MG63 (cell line): ENCODE measurements around the gene FUT1. TPM values are rescaled to one million over a fixed set of nuclear protein-coding genes. Genes with fewer than 3 reads are reported as not detected.
"Not testable (repeated sequence)": the region's sequence is repeated elsewhere in the genome, so short reads cannot be mapped to it uniquely, and the experiment has no call there.

Experiments
- DNase-seq: peaks from one replicate; pipeline ENCODE4 v3.0.0-alpha.2; 2020
- H3K27me3 ChIP-seq: fragments of 250-450 bp; sonication (Bioruptor Pico); 2 replicates; pipeline ENCODE4 v1.5.1; 2020; ENCODE audit warnings: mild to moderate bottlenecking, moderate library complexity
- H3K36me3 ChIP-seq: fragments of 250-450 bp; sonication (Bioruptor Pico); 2 replicates; pipeline ENCODE4 v1.5.1; 2020; ENCODE audit warnings: mild to moderate bottlenecking, moderate library complexity
- H3K4me3 ChIP-seq: fragments of 250-450 bp; sonication (Bioruptor Pico); 2 replicates; pipeline ENCODE4 v1.5.1; 2020; ENCODE audit warnings: mild to moderate bottlenecking, moderate library complexity
- H3K9me3 ChIP-seq: fragments of 250-450 bp; sonication (Bioruptor Pico); 2 replicates; pipeline ENCODE4 v1.5.1; 2020; ENCODE audit warnings: mild to moderate bottlenecking, moderate library complexity
- total RNA-seq: library from RNA; depleted of rRNA; stranded (reverse); fragments of >200 nt; shearing (Covaris generic); gene quantifications from 2 replicates; pipeline ENCODE4 v1.2.3, GENCODE V29; 2014; ENCODE audit warnings: low replicate concordance

The FUT1 gene
- total RNA-seq, 1 experiment from 2014 or later, result 0.16 TPM

- no peak for DNase-seq
- Histone ChIP-seq H3K36me3 (no peaks in the 10 kb centered on the region), H3K4me3 (no peak overlapping the region), H3K9me3 (no peaks in the 10 kb centered on the region), H3K27me3 (no peaks in the 10 kb centered on the region)
These were observed 24.7 kb upstream of the FUT1 start for GRCh38 chr19:48777139-48777538.

DNA sequence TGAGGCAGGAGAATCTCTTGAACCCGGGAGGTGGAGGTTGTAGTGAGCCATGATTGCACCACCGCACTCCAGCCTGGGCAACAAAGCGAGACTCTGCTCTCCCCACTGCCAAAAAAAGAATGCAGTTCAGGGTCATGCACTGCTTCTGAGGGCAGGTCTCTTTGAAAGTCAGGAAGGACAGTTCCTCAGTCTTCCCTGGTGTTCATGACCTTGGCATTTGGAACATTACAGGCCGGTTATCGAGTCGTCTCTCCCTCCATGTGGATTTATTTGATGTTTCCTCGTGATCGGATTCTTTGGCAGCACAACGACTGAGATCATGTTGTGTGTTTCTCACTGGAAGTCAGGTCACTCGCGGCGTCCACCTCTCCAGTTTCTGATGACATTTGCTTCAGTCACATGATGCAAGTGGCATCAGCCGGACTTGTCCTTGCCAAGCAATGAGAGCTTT, 20.1 kb upstream of the FUT1 start:
- peaks cover 17% of the 10 kb centered on the region for H3K27me3 ChIP-seq
- no peak overlapping the region for H3K4me3 ChIP-seq
- H3K9me3 ChIP-seq, result no peaks in the 10 kb centered on the region
- DNase-seq, result no peak
- H3K36me3 ChIP-seq, result no peaks in the 10 kb centered on the region

GRCh38 chr19:48770734-48771472, 18.5 kb upstream of the FUT1 start:
- DNase-seq, result no peak
- Histone ChIP-seq H3K4me3 (no peak overlapping the region), H3K9me3 (no peaks in the 10 kb centered on the region), H3K36me3 (no peaks in the 10 kb centered on the region), H3K27me3 (peaks cover 17% of the 10 kb centered on the region)

- H3K36me3 ChIP-seq, result no peaks in the 10 kb centered on the region
- H3K27me3 ChIP-seq, result peaks cover 17% of the 10 kb centered on the region
- DNase-seq, result no peak
- no peak overlapping the region for H3K4me3 ChIP-seq
- H3K9me3 ChIP-seq, result no peaks in the 10 kb centered on the region
These were observed 17.8 kb upstream of the FUT1 start for GRCh38 chr19:48770266-48770665.

DNA sequence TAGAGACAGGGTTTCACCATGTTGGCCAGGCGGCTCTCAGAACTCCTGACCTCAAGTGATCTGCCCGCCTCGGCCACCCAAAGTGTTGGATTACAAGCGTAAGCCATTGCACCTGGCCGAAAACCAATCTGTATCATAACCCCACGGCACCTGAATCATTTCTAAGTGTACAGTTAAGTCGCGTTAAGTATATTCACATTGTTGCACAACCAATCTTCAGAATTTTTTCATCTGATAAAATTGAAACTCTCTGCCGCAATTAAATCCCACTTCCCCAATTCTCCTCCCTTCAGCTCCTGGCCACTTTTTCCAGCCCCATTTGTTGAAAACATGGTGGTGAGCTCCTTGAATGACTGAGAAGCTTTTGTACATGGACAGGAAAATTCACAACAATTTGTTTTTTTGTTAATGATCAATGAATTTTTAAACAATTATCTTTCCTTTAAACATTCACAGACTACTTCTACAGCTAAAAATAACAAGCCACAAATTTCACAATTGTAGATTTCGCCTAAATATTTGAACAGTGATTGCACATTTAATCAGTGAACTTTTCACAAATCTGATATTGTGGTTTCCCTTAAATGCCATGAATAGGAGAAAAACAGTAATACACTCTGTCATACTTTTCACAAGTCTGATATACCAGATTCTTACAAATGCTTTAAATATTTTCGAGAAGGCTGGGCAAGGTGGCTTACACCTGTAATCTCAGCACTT, 16.7 kb upstream of the FUT1 start:
- Histone ChIP-seq H3K9me3 (no peaks in the 10 kb centered on the region), H3K27me3 (peaks cover 19% of the 10 kb centered on the region), H3K36me3 (no peaks in the 10 kb centered on the region), H3K4me3 (no peak overlapping the region)
- no peak for DNase-seq

- not testable (repeated sequence) for H3K36me3 ChIP-seq, DNase-seq, H3K9me3 ChIP-seq, H3K4me3 ChIP-seq
- peaks cover 26% of the 10 kb centered on the region for H3K27me3 ChIP-seq
These were observed 15.8 kb upstream of the FUT1 start for GRCh38 chr19:48768171-48768753.

DNA sequence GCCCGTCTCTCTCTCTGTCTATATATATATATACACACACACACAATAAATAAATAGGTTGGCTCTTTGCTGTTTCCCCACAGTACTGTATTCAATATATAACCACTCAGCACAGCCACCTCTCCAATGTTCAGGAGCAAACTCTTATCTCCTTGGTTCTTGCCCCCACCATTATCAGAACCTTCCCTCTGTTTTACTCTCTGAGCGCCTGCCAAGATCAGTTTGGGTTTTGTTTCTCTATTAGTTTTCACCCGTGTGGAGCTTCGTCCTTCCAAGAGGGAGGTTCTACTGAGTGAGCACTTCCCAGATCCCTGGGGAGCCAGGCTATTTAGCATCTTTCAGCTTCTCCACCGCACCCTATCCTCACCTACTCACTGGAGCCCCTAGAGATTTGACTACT, 13.4 kb upstream of the FUT1 start:
- not testable (repeated sequence) for H3K4me3 ChIP-seq, DNase-seq, H3K9me3 ChIP-seq, H3K36me3 ChIP-seq
- peaks cover 34% of the 10 kb centered on the region for H3K27me3 ChIP-seq

GRCh38 chr19:48760504-48761205, 8.2 kb upstream of the FUT1 start:
- DNase-seq, result no peak
- Histone ChIP-seq H3K36me3 (no peaks in the 10 kb centered on the region), H3K27me3 (peaks cover 25% of the 10 kb centered on the region), H3K4me3 (no peak overlapping the region), H3K9me3 (no peaks in the 10 kb centered on the region)

GRCh38 chr19:48757741-48758144, 5.3 kb upstream of the FUT1 start:
- no peak for DNase-seq
- H3K27me3 ChIP-seq, result peaks cover 11% of the 10 kb centered on the region

DNA sequence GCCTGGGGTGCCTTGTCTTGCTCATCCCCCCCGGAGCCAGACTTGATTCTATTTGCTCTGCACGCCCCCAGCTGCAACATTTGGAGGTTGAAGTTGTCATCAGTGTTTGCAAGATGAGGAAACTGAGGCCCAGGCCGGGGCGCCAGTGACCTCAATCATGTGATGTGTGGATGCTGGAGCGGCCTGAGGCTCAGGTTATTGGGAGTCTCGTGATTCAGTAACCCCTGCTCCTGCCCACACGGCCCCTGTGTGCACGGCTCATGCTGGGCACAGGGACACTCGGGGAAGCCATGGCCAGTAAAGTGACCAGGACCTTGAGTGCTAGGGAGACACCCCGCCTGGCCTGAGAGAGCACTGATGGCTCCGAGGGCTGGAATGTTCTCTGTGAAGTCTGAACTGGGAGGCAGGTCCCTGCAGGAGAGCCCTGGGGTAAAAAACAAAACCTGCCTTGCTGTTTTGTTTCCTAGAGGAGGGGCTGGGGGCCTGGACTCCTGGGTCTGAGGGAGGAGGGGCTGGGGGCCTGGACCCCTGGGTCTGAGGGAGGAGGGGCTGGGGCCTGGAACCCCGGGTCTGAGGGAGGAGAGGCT, 4.7 kb upstream of the FUT1 start:
- Histone ChIP-seq H3K36me3 (no peaks in the 10 kb centered on the region), H3K9me3 (no peaks in the 10 kb centered on the region), H3K27me3 (peaks cover 8% of the 10 kb centered on the region), H3K4me3 (no peak overlapping the region)
- DNase-seq, result no peak

More at GRCh38 chr19:48757741-48758144, 5.3 kb upstream of the FUT1 start:
- Histone ChIP-seq H3K9me3 (no peaks in the 10 kb centered on the region), H3K4me3 (no peak overlapping the region), H3K36me3 (no peaks in the 10 kb centered on the region)

GRCh38 chr19:48756686-48757085, 4.2 kb upstream of the FUT1 start:
- no peak overlapping the region for H3K4me3 ChIP-seq
- no peaks in the 10 kb centered on the region for H3K36me3 ChIP-seq
- peaks cover 8% of the 10 kb centered on the region for H3K27me3 ChIP-seq
- DNase-seq, result no peak
- H3K9me3 ChIP-seq, result no peaks in the 10 kb centered on the region

DNA sequence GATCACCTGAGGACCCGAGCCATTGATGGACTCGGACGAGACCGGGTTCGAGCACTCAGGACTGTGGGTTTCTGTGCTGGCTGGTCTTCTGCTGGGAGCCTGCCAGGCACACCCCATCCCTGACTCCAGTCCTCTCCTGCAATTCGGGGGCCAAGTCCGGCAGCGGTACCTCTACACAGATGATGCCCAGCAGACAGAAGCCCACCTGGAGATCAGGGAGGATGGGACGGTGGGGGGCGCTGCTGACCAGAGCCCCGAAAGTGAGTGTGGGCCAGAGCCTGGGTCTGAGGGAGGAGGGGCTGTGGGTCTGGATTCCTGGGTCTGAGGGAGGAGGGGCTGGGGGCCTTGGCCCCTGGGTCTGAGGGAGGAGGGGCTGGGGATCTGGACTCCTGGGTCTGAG, 3.8 kb upstream of the FUT1 start:
- Histone ChIP-seq H3K9me3 (no peaks in the 10 kb centered on the region), H3K36me3 (no peaks in the 10 kb centered on the region), H3K4me3 (no peak overlapping the region), H3K27me3 (peaks cover 8% of the 10 kb centered on the region)
- DNase-seq, result no peak

DNA sequence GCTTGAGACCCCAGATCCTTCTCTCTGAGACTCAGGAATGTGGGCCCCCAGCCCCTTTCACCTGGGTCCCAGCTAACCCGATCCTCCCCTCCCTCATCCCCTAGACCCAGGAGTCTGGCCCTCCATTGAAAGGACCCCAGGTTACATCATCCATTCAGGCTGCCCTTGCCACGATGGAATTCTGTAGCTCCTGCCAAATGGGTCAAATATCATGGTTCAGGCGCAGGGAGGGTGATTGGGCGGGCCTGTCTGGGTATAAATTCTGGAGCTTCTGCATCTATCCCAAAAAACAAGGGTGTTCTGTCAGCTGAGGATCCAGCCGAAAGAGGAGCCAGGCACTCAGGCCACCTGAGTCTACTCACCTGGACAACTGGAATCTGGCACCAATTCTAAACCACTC, 3.3 kb upstream of the FUT1 start:
- Histone ChIP-seq H3K36me3 (no peaks in the 10 kb centered on the region), H3K27me3 (peaks cover 8% of the 10 kb centered on the region), H3K9me3 (no peaks in the 10 kb centered on the region), H3K4me3 (no peak overlapping the region)
- no peak for DNase-seq

GRCh38 chr19:48755084-48755641, 2.7 kb upstream of the FUT1 start, which contains the start of gene FGF21:
FGF21 (plus strand) TSS chr19:48755524; CDS start chr19:48756237, 713 bp downstream.
- Histone ChIP-seq H3K27me3 (peaks cover 4% of the 10 kb centered on the region), H3K36me3 (no peaks in the 10 kb centered on the region), H3K9me3 (no peaks in the 10 kb centered on the region), H3K4me3 (no peak within 1 kb of the TSS)
- peak; percentile 25 for DNase-seq

DNA sequence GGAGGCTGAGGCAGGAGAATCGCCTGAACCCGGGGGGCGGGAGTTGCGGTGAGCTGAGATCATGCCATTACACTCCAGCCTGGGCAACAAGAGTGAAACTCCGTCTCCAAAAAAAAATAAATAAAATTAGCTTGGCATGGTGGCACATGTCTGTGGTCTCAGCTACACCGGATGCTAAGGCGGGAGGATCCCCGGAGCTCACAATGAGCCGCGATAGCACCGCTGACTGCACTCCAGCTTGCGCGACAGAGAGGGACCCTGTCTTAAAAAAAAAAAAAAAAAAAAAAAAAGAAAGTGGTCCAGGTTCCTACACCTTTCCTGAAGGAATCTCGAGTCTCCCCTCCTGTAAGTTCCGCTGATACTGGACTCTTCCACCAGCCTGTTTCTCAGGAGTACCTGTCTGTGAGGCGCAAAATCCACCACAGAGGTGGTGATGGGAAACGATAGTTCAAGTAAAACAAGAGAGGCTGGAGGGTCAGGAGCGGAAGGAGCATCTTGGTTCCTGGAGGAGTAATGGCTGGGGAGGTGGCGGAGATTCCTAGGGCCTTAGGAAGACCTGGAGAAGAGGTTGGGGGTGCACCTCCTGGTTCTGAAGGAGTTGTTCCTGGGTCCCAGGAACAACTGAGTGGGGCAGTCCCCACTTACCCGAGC, 471 bp downstream of the FUT1 start:
- no peaks in the 10 kb centered on the region for H3K27me3 ChIP-seq
- peak overlapping the region; percentile 24 for H3K4me3 ChIP-seq
- H3K36me3 ChIP-seq, result no peaks in the 10 kb centered on the region
- no peaks in the 10 kb centered on the region for H3K9me3 ChIP-seq
- DNase-seq, result no peak
